Measurements from ENCODE around the gene TK2.

DNA sequence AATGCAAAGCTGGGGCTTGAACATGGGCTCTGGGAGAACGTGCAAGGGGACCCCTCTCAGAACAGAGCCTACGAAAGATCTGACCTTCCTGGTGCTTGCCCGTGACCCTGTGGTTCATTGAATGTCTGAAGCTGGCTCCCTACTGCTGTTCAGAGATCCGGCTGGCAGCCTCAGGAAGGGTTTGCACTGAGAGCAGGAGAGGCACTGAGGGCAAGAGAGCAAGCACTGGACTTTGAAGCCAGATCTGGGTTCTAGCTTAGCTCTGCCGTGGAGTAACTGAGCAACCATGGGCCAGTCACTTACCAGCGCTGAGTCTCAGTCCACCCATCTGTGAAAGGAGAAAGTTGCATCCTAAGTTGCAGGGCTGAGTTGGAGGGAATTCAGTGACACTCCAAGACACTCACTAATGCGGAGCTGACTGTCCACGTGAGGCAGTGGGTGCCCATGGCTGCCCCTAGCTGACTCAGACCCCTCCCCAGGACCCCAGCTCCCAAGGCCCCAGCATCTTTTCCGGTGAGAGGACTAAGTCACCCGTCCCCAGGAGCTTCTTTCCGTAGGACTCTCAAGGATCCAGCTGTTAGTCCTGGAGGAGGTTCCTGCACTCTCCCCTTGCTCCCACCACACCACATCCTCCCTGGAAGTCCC, 81.5 kb downstream of the TK2 start:
- no peak for TF ChIP-seq POLR2AphosphoS5 (IDR thresholded peaks at IDR 0.05)
- TF ChIP-seq, protein P1, sequence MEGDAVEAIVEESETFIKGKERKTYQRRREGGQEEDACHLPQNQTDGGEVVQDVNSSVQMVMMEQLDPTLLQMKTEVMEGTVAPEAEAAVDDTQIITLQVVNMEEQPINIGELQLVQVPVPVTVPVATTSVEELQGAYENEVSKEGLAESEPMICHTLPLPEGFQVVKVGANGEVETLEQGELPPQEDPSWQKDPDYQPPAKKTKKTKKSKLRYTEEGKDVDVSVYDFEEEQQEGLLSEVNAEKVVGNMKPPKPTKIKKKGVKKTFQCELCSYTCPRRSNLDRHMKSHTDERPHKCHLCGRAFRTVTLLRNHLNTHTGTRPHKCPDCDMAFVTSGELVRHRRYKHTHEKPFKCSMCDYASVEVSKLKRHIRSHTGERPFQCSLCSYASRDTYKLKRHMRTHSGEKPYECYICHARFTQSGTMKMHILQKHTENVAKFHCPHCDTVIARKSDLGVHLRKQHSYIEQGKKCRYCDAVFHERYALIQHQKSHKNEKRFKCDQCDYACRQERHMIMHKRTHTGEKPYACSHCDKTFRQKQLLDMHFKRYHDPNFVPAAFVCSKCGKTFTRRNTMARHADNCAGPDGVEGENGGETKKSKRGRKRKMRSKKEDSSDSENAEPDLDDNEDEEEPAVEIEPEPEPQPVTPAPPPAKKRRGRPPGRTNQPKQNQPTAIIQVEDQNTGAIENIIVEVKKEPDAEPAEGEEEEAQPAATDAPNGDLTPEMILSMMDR (IDR thresholded peaks at IDR 0.05) = no peak
- TF ChIP-seq EP300 (IDR thresholded peaks at IDR 0.05) = no peak
